Lower leg skin (tissue), 3 donors: ENCODE results near the gene MVB12B.

ENCODE experiments used
- POLR2A ChIP-seq, 2 donors: fragments of 450-650 bp; IDR thresholded peaks; one replicate each; pipeline ENCODE4 v1.6.1; 2016 to 2017; ENCODE audit warnings: antibody characterized with exemption in 2 of 2, mild to moderate bottlenecking in 1 of 2, moderate library complexity in 1 of 2
- TF ChIP-seq, protein P1 (sequence below), 3 donors: fragments of 450-650 bp; IDR thresholded peaks; one replicate each; pipeline ENCODE4 v1.5.1; 2016; ENCODE audit warnings: antibody characterized with exemption in 3 of 3, mild to moderate bottlenecking in 3 of 3, moderate library complexity in 2 of 3

DNA sequence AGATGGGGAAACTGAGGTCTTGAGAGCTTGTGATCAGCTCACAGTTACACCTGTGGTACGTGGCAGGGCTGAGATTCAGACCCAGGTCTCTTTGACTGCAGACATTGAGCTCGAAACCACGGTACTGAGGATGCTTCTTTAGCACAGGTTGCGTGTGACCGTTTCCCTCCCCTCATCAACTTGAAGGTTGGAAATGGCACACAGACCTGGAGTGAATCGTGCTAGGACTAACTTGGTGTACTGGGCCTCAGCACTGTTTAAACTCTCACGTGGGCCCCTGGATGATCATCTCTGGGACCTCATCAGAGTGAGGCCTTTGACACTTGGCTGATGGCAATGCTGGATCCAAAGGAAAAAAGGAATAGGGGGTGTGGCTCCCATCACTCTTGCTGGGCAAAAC, 106.0 kb downstream of the MVB12B start:
- TF ChIP-seq, protein P1, sequence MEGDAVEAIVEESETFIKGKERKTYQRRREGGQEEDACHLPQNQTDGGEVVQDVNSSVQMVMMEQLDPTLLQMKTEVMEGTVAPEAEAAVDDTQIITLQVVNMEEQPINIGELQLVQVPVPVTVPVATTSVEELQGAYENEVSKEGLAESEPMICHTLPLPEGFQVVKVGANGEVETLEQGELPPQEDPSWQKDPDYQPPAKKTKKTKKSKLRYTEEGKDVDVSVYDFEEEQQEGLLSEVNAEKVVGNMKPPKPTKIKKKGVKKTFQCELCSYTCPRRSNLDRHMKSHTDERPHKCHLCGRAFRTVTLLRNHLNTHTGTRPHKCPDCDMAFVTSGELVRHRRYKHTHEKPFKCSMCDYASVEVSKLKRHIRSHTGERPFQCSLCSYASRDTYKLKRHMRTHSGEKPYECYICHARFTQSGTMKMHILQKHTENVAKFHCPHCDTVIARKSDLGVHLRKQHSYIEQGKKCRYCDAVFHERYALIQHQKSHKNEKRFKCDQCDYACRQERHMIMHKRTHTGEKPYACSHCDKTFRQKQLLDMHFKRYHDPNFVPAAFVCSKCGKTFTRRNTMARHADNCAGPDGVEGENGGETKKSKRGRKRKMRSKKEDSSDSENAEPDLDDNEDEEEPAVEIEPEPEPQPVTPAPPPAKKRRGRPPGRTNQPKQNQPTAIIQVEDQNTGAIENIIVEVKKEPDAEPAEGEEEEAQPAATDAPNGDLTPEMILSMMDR (IDR thresholded peaks at IDR 0.05): no peak
- no peak for TF ChIP-seq POLR2A (IDR thresholded peaks at IDR 0.05)
